ENCODE results near the gene PBX4. TPM values are rescaled to one million over a fixed set of nuclear protein-coding genes. Genes with fewer than 3 reads are reported as not detected.
"Not testable (repeated sequence)": the region's sequence is repeated elsewhere in the genome, so short reads cannot be mapped to it uniquely, and the experiment has no call there.

Gene PBX4
- total and polyA plus RNA-seq, 11 donors: 0.43 to 0.69 (median 0.53) TPM; not detected in 8

- H3K9me3 ChIP-seq: no peaks in the 10 kb centered on the region
- H3K4me1 ChIP-seq: peaks cover 0 to 11% (median 0%) of the 10 kb centered on the region in 12 donors
- ATAC-seq: no peak
- no peaks in the 10 kb centered on the region for H3K36me3 ChIP-seq
- intact Hi-C loops (cut with DNase I): no loop called here
- H3K27ac ChIP-seq: no peak overlapping the region
- 59 to 67% (median 65%) methylated on average over 21 of the region's 21 CpGs for WGBS, 4 donors
- peaks cover 4 to 32% (median 12%) of the 10 kb centered on the region in 9 donors for H3K27me3 ChIP-seq
- no peak for DNase-seq
- no peak overlapping the region for H3K4me3 ChIP-seq
- TF ChIP-seq POLR2A (IDR thresholded peaks at IDR 0.05) (no peak), CTCF (IDR thresholded peaks at IDR 0.05) (no peak)
Observed at GRCh38 chr19:19619181-19619848, 828 bp upstream of the PBX4 start.

GRCh38 chr19:19615086-19615485 lies 3.4 kb downstream of the PBX4 start:
- DNase-seq (no peak), ATAC-seq (no peak)
- Histone ChIP-seq H3K9me3 (no peaks in the 10 kb centered on the region), H3K4me1 (peaks cover 0 to 11% (median 0%) of the 10 kb centered on the region in 12 donors), H3K27me3 (peaks cover 4 to 38% (median 12%) of the 10 kb centered on the region in 9 donors), H3K36me3 (no peaks in the 10 kb centered on the region), H3K4me3 (no peak overlapping the region), H3K27ac (no peak overlapping the region)
- intact Hi-C loops (cut with DNase I): no loop called here
- WGBS, 4 donors: 90 to 97% (median 93%) methylated on average over 3 of the region's 3 CpGs
- TF ChIP-seq CTCF (IDR thresholded peaks at IDR 0.05) (no peak), POLR2A (IDR thresholded peaks at IDR 0.05) (no peak)

- Histone ChIP-seq H3K4me3 (no peak overlapping the region), H3K36me3 (no peaks in the 10 kb centered on the region), H3K27me3 (peaks cover 4 to 38% (median 12%) of the 10 kb centered on the region in 9 donors), H3K4me1 (peaks cover 0 to 6% (median 0%) of the 10 kb centered on the region in 12 donors), H3K27ac (no peak overlapping the region), H3K9me3 (no peaks in the 10 kb centered on the region)
- ATAC-seq (no peak), DNase-seq (no peak)
- no peak for TF ChIP-seq POLR2A (IDR thresholded peaks at IDR 0.05)
- TF ChIP-seq CTCF (IDR thresholded peaks at IDR 0.05): no peak
- intact Hi-C loops (cut with DNase I): no loop called here
- WGBS, 4 donors: 80 to 90% (median 88%) methylated on average over 4 of the region's 4 CpGs
Observed at GRCh38 chr19:19613506-19613905, 5.0 kb downstream of the PBX4 start.

GRCh38 chr19:19610376-19611202 lies 7.9 kb downstream of the PBX4 start:
- DNase-seq (no peak), ATAC-seq (no peak)
- H3K4me3 ChIP-seq: no peak overlapping the region
- H3K36me3 ChIP-seq: no peaks in the 10 kb centered on the region
- H3K9me3 ChIP-seq: no peaks in the 10 kb centered on the region
- WGBS, 4 donors: 89% methylated on average over 10 of the region's 10 CpGs
- TF ChIP-seq CTCF (IDR thresholded peaks at IDR 0.05) (no peak), POLR2A (IDR thresholded peaks at IDR 0.05) (no peak)
- intact Hi-C loops (cut with DNase I): no loop called here
- no peaks in the 10 kb centered on the region for H3K4me1 ChIP-seq
- H3K27ac ChIP-seq: no peak overlapping the region
- peaks cover 0 to 9% (median under 1%) of the 10 kb centered on the region in 9 donors for H3K27me3 ChIP-seq

- DNase-seq; H3K9me3 ChIP-seq; H3K27ac ChIP-seq; H3K4me3 ChIP-seq; H3K27me3 ChIP-seq; H3K4me1 ChIP-seq; ATAC-seq; H3K36me3 ChIP-seq; intact Hi-C loops (cut with DNase I): not testable (repeated sequence)
- 88 to 96% (median 95%) methylated on average over 8 of the region's 8 CpGs for WGBS, 4 donors
Observed at GRCh38 chr19:19606686-19607085, 11.8 kb downstream of the PBX4 start.

Measured in heart left ventricle (tissue), 16 donors.